Kidney (tissue), 14 donors: Measurements from ENCODE around the gene TMX2. TPM values are rescaled to one million over a fixed set of nuclear protein-coding genes. Genes with fewer than 3 reads are reported as not detected.

Experiments
- DNase-seq, 5 donors: peaks; one replicate each; pipeline ENCODE4 v3.0.0-alpha.2; 2013 to 2020
- FAIRE-seq: peaks from 2 replicates; lab custom pipeline; 2012; peaks lifted over from hg19 to GRCh38; lab: Jason Lieb, UNC
- H3K27ac ChIP-seq, 2 donors: one replicate each; pipeline ENCODE4 v1.7.0; 2013; ENCODE audit warnings: low read depth in 2 of 2, low read length in 2 of 2, inconsistent platforms in 1 of 2
- H3K27me3 ChIP-seq: one replicate; pipeline ENCODE4 v1.7.1; 2013; ENCODE audit warnings: low read length, inconsistent platforms; ENCODE audit not compliant: control insufficient read depth, insufficient read depth
- H3K36me3 ChIP-seq, 3 donors: one replicate each; pipeline versions ENCODE4 v1.7.0 to v1.7.1; 2013; ENCODE audit warnings: low read length in 3 of 3, control low read depth in 1 of 3, inconsistent platforms in 1 of 3; ENCODE audit not compliant: insufficient read depth in 3 of 3, control insufficient read depth in 2 of 3
- H3K4me1 ChIP-seq, 3 donors: one replicate each; pipeline versions ENCODE4 v1.7.0 to v1.7.1; 2013; ENCODE audit warnings: low read length in 3 of 3, inconsistent platforms in 1 of 3, low read depth in 1 of 3; ENCODE audit not compliant: control insufficient read depth in 2 of 3, insufficient read depth in 2 of 3
- H3K4me3 ChIP-seq, 3 donors: one replicate each; pipeline versions ENCODE4 v1.7.0 to v1.8.1; 2013; ENCODE audit warnings: low read length in 3 of 3, control low read depth in 1 of 3, inconsistent platforms in 1 of 3
- H3K9ac ChIP-seq, 3 donors: one replicate each; pipeline versions ENCODE4 v1.7.0 to v1.7.1; 2013; ENCODE audit warnings: low read length in 3 of 3, control low read depth in 1 of 3, inconsistent platforms in 1 of 3
- H3K9me3 ChIP-seq, 3 donors: one replicate each; pipeline versions ENCODE4 v1.7.0 to v1.7.1; 2013; ENCODE audit warnings: low read length in 3 of 3, control low read depth in 1 of 3, inconsistent platforms in 1 of 3; ENCODE audit not compliant: control insufficient read depth in 2 of 3, insufficient read depth in 1 of 3
- intact Hi-C: fragments of 100-400 bp; cut with DNase I; formaldehyde crosslinking; loops from one replicate; pipeline ENCODE4 v1.11.1; 2022
- polyA plus RNA-seq: library from polyadenylated mRNA; stranded (reverse); fragments of 350-450 nt; fragmentation: Illumina TruSeq; extraction: RNeasy Lipid Tissue Mini Kit (QIAGEN cat#74804); gene quantifications from one replicate; pipeline ENCODE4 v1.2.3, GENCODE V29; 2014; ENCODE audit warnings: low read depth, low replicate concordance; ENCODE audit not compliant: insufficient read depth
- total RNA-seq: library from RNA; stranded (reverse); fragmentation: NEBNext Ultra II Directional; extraction: Animal tissue kit (Norgen Biotek cat#: 25700); gene quantifications from one replicate; pipeline ENCODE4 v1.2.1, GENCODE V29; 2021
- TF ChIP-seq, protein P1 (sequence below): IDR thresholded peaks from 3 replicates; pipeline ENCODE4 v1.5.1; 2012; ENCODE audit warnings: mild to moderate bottlenecking, moderate library complexity, borderline replicate concordance; ENCODE audit not compliant: insufficient read depth; ENCODE audit errors: extremely low read depth
- donor health status: control.
- donor health status: control.
- donor health status: control.
- donor health status: control.
- donor health status: control.
- donor health status: DM: yes; HTN: yes; CAD: no.
- donor health status: Normal renal cell carcinoma (clear cell type).

TMX2 gene
- total and polyA plus RNA-seq, 2 donors from 2014 or later: 86.1 to 133 TPM

DNA sequence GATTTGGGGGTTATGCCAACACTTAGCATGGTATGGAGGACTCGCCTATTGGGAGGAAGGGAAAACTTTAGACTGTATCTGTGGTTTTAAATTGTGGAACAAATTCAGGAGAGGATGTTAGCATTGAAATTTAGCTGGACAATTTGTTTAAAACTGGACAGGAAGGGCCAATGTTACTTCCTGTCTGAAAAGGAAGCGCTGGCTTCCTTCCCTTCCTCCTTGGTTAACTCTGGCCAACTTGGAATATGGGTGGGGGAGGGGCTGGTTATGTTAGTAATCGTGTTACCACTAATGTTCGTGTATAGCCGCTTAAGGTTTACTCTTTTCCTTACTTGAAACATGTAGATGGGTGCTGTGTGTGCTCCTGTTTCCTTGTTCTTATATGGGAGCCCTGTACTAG lies 63.1 kb downstream of the TMX2 start:
- peak overlapping the region in 2 of 3 donors; percentile 1 to 5 for H3K4me3 ChIP-seq
- no peak for FAIRE-seq

DNA sequence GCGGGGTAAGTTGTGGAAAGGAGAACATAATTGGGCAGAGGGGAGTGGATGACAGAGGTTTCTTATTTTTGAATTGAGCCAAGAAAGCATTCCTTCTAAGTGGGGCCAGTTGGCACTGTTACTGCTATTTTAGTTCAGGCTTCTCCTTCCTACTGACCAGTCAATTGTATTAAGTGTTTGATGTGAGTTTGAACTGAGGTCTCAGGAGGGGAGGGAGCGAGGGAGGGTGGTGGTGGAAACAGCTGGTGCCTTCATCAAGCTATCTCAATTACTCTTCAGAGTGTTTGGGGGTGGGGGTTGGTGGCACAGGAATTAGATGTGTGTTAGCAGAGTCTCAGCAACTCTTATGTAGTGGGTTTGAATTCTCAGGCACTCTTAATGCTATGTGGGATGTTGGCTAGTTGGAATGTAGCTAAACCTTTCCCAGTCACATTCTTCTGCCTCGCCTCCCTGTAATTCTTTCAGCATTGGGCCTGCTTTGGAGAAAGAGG lies 63.7 kb downstream of the TMX2 start:
- DNase-seq (peak in 1 of 5 donors; percentile 63), FAIRE-seq (no peak)
- TF ChIP-seq, protein P1, sequence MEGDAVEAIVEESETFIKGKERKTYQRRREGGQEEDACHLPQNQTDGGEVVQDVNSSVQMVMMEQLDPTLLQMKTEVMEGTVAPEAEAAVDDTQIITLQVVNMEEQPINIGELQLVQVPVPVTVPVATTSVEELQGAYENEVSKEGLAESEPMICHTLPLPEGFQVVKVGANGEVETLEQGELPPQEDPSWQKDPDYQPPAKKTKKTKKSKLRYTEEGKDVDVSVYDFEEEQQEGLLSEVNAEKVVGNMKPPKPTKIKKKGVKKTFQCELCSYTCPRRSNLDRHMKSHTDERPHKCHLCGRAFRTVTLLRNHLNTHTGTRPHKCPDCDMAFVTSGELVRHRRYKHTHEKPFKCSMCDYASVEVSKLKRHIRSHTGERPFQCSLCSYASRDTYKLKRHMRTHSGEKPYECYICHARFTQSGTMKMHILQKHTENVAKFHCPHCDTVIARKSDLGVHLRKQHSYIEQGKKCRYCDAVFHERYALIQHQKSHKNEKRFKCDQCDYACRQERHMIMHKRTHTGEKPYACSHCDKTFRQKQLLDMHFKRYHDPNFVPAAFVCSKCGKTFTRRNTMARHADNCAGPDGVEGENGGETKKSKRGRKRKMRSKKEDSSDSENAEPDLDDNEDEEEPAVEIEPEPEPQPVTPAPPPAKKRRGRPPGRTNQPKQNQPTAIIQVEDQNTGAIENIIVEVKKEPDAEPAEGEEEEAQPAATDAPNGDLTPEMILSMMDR: no peak
- Histone ChIP-seq H3K9ac (peak overlapping the region in 1 of 3 donors; percentile 27), H3K4me1 (peaks cover 30 to 73% (median 66%) of the 10 kb centered on the region in 3 donors), H3K27ac (peak overlapping the region; percentile 52 to 80), H3K9me3 (no peaks in the 10 kb centered on the region), H3K27me3 (no peaks in the 10 kb centered on the region), H3K4me3 (peak overlapping the region in 2 of 3 donors; percentile 1 to 5), H3K36me3 (no peaks in the 10 kb centered on the region)
- intact Hi-C loops: no loop called here

More for the DNA sequence above, 63.1 kb downstream of the TMX2 start:
- H3K36me3 ChIP-seq: no peaks in the 10 kb centered on the region
- peak in 1 of 5 donors; percentile 54 for DNase-seq
- intact Hi-C loops: no loop called here
- no peak overlapping the region for H3K9ac ChIP-seq
- H3K9me3 ChIP-seq: no peaks in the 10 kb centered on the region
- TF ChIP-seq, protein P1: no peak
- H3K27ac ChIP-seq: peak overlapping the region; percentile 52 to 80
- peaks cover 30 to 72% (median 61%) of the 10 kb centered on the region in 3 donors for H3K4me1 ChIP-seq
- H3K27me3 ChIP-seq: no peaks in the 10 kb centered on the region

DNA sequence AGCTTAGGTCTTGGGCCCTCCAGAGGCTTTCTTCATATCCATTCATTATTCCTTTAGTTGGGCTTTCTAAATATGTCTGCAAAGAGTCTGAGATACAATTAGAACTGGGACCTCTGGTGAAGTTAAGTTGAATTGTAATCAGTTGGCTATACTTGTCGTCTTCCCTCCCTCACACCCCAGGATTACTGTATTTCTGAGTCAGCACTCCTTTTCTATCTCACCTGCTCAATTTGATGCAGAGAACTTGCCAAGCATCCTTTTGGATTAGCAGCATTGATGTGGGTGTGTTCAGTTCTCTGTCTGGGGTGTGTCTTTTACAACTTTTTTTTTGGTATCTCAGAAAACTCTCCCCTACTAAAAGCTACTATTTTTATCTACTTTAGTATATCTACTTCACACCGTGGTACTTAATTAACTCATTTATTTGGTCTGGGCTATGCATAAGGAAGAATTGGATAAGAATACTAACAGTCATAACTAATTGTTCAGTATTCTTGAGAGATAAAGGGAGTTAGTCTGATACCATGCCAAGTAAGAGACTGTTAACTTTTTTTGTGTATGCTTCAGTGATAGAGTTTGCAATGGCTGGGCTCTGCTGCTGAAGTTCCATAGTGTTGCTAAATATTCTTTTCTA lies 64.3 kb downstream of the TMX2 start:
- TF ChIP-seq, protein P1: no peak
- no peak for FAIRE-seq
- Histone ChIP-seq H3K27ac (peak overlapping the region; percentile 93 to 98), H3K4me1 (peaks cover 30 to 76% (median 73%) of the 10 kb centered on the region in 3 donors), H3K9me3 (no peaks in the 10 kb centered on the region), H3K9ac (no peak overlapping the region), H3K27me3 (no peaks in the 10 kb centered on the region), H3K36me3 (no peaks in the 10 kb centered on the region), H3K4me3 (peak overlapping the region in 1 of 3 donors; percentile 5)
- DNase-seq: no peak
- intact Hi-C loops: no loop called here
